HEK293 (cell line): ENCODE data around the gene TEP1.

Experiments used
- CTCF ChIA-PET: fragments of 350-600 bp; formaldehyde crosslinking; extraction: SDS; loops from one replicate; lab custom pipeline; 2021; ENCODE audit warnings: antibody characterized with exemption; lab: Yijun Ruan, JAX
- POLR2A ChIA-PET: fragments of 300-600 bp; formaldehyde crosslinking; extraction: SDS; loops from one replicate; lab custom pipeline; 2020; ENCODE audit warnings: antibody characterized with exemption, inconsistent platforms; lab: Yijun Ruan, JAX
- H3K27ac ChIP-seq: fragments of 200-500 bp; sonication (Bioruptor generic); 2 replicates; pipeline ENCODE4 v1.5.1; 2014; ENCODE audit warnings: low read depth, low read length, control low read depth, inconsistent platforms; ENCODE audit errors: extremely low read depth
- H3K36me3 ChIP-seq, 2 experiments: fragments of 200-500 bp in 1 of 2; sonication (Bioruptor generic) in 1 of 2; 1 replicate in 1 of 2; 2 replicates in 1 of 2; pipeline ENCODE4 v1.5.1; 2014 to 2017; ENCODE audit warnings: inconsistent platforms in 2 of 2, low read length in 2 of 2; ENCODE audit not compliant: control insufficient read depth in 2 of 2, insufficient read depth in 1 of 2
- H3K4me1 ChIP-seq: fragments of 200-500 bp; sonication (Bioruptor generic); 2 replicates; pipeline ENCODE4 v1.5.1; 2014; ENCODE audit warnings: mild to moderate bottlenecking, low read length, inconsistent platforms; ENCODE audit not compliant: control insufficient read depth, insufficient read depth
- H3K4me3 ChIP-seq: 2 replicates; pipeline ENCODE4 v1.5.1; 2011; ENCODE audit warnings: low read depth, mild to moderate bottlenecking, control low read depth, low read length, moderate library complexity
- H3K9me3 ChIP-seq: fragments of 200-500 bp; sonication (Bioruptor generic); 2 replicates; pipeline ENCODE4 v1.5.1; 2014; ENCODE audit warnings: low read depth, low read length, inconsistent platforms; ENCODE audit not compliant: control insufficient read depth, insufficient read depth
- AEBP2 ChIP-seq: fragments of 450-650 bp; formaldehyde crosslinking; IDR thresholded peaks from 2 replicates; pipeline ENCODE4 v1.5.1; 2016; ENCODE audit warnings: missing biosample characterization, missing genetic modification characterization, borderline replicate concordance
- KLF8 ChIP-seq: fragments of 450-650 bp; formaldehyde crosslinking; IDR thresholded peaks from 2 replicates; pipeline ENCODE4 v1.5.1; 2016; ENCODE audit warnings: missing biosample characterization, missing genetic modification characterization
- PBX3 ChIP-seq: sonication (generic); formaldehyde crosslinking; IDR thresholded peaks from 2 replicates; pipeline ENCODE4 v1.8.1; 2022; ENCODE audit warnings: mild to moderate bottlenecking, moderate library complexity, missing genetic modification reagents
- PRDM1 ChIP-seq: fragments of 450-650 bp; formaldehyde crosslinking; IDR thresholded peaks from 2 replicates; pipeline ENCODE4; 2016; ENCODE audit warnings: missing biosample characterization, missing genetic modification characterization
- REST ChIP-seq: fragments of 450-650 bp; formaldehyde crosslinking; IDR thresholded peaks from 2 replicates; pipeline ENCODE4 v1.5.1; 2016; ENCODE audit warnings: missing biosample characterization, missing genetic modification characterization
- ZNF148 ChIP-seq: fragments of 450-650 bp; formaldehyde crosslinking; IDR thresholded peaks from 2 replicates; pipeline ENCODE4 v1.5.0; 2017; ENCODE audit warnings: missing biosample characterization, missing genetic modification characterization, borderline replicate concordance
- ZNF23 ChIP-seq: fragments of 450-650 bp; formaldehyde crosslinking; IDR thresholded peaks from 2 replicates; pipeline ENCODE4 v1.5.1; 2016; ENCODE audit warnings: missing biosample characterization, missing genetic modification characterization, borderline replicate concordance
- ZNF239 ChIP-seq: fragments of 450-650 bp; formaldehyde crosslinking; IDR thresholded peaks from 2 replicates; pipeline ENCODE4 v1.5.1; 2016; ENCODE audit warnings: missing biosample characterization, missing genetic modification characterization
- ZNF24 ChIP-seq: fragments of 450-650 bp; formaldehyde crosslinking; IDR thresholded peaks from 2 replicates; pipeline ENCODE4 v1.5.1; 2016; ENCODE audit warnings: missing biosample characterization, missing genetic modification characterization
- ZNF280C ChIP-seq: fragments of 450-650 bp; formaldehyde crosslinking; IDR thresholded peaks from 2 replicates; pipeline ENCODE4 v1.5.1; 2016; ENCODE audit warnings: missing biosample characterization, missing genetic modification characterization
- ZNF350 ChIP-seq: fragments of 450-650 bp; formaldehyde crosslinking; IDR thresholded peaks from 2 replicates; pipeline ENCODE4 v1.5.0; 2017; ENCODE audit warnings: missing biosample characterization, mild to moderate bottlenecking, missing genetic modification characterization
- ZNF366 ChIP-seq: fragments of 450-650 bp; formaldehyde crosslinking; conservative IDR thresholded peaks from 2 replicates; pipeline ENCODE4 v1.5.1; 2016; ENCODE audit warnings: missing biosample characterization, missing genetic modification characterization
- ZNF521 ChIP-seq: fragments of 450-650 bp; formaldehyde crosslinking; IDR thresholded peaks from 2 replicates; pipeline ENCODE4 v1.5.1; 2017; ENCODE audit warnings: missing biosample characterization, mild to moderate bottlenecking, missing genetic modification characterization
- ZNF692 ChIP-seq: fragments of 450-650 bp; formaldehyde crosslinking; IDR thresholded peaks from 2 replicates; pipeline ENCODE4 v1.5.1; 2016; ENCODE audit warnings: missing biosample characterization, missing genetic modification characterization
- ZSCAN18 ChIP-seq: fragments of 450-650 bp; formaldehyde crosslinking; IDR thresholded peaks from 2 replicates; pipeline ENCODE4 v1.5.1; 2016; ENCODE audit warnings: missing biosample characterization, missing genetic modification characterization

Gene TEP1

GRCh38 chr14:20403521-20403920, 9.8 kb downstream of the TEP1 start (continued):
- TF ChIP-seq ZNF280C (no peak), ZNF239 (tag by site-specific recombination) (no peak), ZNF23 (no peak)
- TF ChIP-seq, all 188 proteins: peak for 0

GRCh38 chr14:20400965-20401593, 12.2 kb downstream of the TEP1 start:
- Histone ChIP-seq H3K4me1 (no peaks in the 10 kb centered on the region), H3K27ac (no peak overlapping the region), H3K9me3 (no peaks in the 10 kb centered on the region), H3K4me3 (no peak overlapping the region), H3K36me3 (peaks cover 38 to 53% of the 10 kb centered on the region in 2 experiments)
- ChIA-PET POLR2A (interaction anchor here (1.5 kb wide), 1 partner anchor 60 kb away, joined by 5 read pairs; the partner anchor contains the start of gene PIP4P1), CTCF (interaction anchor here (0.6 to 2.0 kb wide), 5 partner anchors 10 to 290 kb away, joined by 3 to 7 read pairs (median 3); no protein-coding TSS in a partner anchor)
- TF ChIP-seq ZNF692 (tag by site-specific recombination) (no peak), ZNF366 (tag by site-specific recombination) (0 out of 2 replicates have a peak, but pooled peaks have one; percentile 51), ZSCAN18 (tag by site-specific recombination) (no peak), KLF8 (tag by site-specific recombination) (0 out of 2 replicates have a peak, but pooled peaks have one; percentile 27), PBX3 (CRISPR knock-in tag) (no peak), ZNF148 (tag by site-specific recombination) (no peak)

- POLR2A ChIA-PET = interaction anchor here (1.5 kb wide), 1 partner anchor 61 kb away, joined by 5 read pairs; the partner anchor contains the start of gene PIP4P1
- TF ChIP-seq PRDM1 (no peak), AEBP2 (no peak), ZNF350 (tag by site-specific recombination) (no peak), ZNF521 (tag by site-specific recombination) (no peak), REST (tag by site-specific recombination) (no peak), ZNF24 (tag by site-specific recombination) (no peak)
Measured at GRCh38 chr14:20400589-20400964, 12.7 kb downstream of the TEP1 start.

More at GRCh38 chr14:20400589-20400964, 12.7 kb downstream of the TEP1 start:
- H3K4me3 ChIP-seq = no peak overlapping the region
- H3K27ac ChIP-seq = no peak overlapping the region
- H3K4me1 ChIP-seq = no peaks in the 10 kb centered on the region
- peaks cover 40 to 56% of the 10 kb centered on the region in 2 experiments for H3K36me3 ChIP-seq
- H3K9me3 ChIP-seq = no peaks in the 10 kb centered on the region
- CTCF ChIA-PET = interaction anchor here (0.7 to 2.0 kb wide), 3 partner anchors 9 to 73 kb away, joined by 3 to 7 read pairs (median 4); no protein-coding TSS in a partner anchor
